C4-2B (cell line): Measurements from ENCODE around the gene SOBP.

Source experiments
- ZFX ChIP-seq: fragments of 450-650 bp; IDR thresholded peaks from 2 replicates; pipeline ENCODE4 v1.6.1; 2017
- TF ChIP-seq, protein P1 (sequence below): fragments of 450-650 bp; conservative IDR thresholded peaks from 2 replicates; pipeline ENCODE4 v1.5.1; 2017; ENCODE audit warnings: mild to moderate bottlenecking

- TF ChIP-seq, protein P1, sequence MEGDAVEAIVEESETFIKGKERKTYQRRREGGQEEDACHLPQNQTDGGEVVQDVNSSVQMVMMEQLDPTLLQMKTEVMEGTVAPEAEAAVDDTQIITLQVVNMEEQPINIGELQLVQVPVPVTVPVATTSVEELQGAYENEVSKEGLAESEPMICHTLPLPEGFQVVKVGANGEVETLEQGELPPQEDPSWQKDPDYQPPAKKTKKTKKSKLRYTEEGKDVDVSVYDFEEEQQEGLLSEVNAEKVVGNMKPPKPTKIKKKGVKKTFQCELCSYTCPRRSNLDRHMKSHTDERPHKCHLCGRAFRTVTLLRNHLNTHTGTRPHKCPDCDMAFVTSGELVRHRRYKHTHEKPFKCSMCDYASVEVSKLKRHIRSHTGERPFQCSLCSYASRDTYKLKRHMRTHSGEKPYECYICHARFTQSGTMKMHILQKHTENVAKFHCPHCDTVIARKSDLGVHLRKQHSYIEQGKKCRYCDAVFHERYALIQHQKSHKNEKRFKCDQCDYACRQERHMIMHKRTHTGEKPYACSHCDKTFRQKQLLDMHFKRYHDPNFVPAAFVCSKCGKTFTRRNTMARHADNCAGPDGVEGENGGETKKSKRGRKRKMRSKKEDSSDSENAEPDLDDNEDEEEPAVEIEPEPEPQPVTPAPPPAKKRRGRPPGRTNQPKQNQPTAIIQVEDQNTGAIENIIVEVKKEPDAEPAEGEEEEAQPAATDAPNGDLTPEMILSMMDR = no peak
- no peak for TF ChIP-seq ZFX
Observed at GRCh38 chr6:107602321-107603005, 112.5 kb downstream of the SOBP start.
